Frontal cortex (tissue), 4 donors: ENCODE measurements around the gene TRERF1. TPM values are rescaled to one million over a fixed set of nuclear protein-coding genes. Genes with fewer than 3 reads are reported as not detected.

Experiments used
- DNase-seq, 2 donors: peaks; one replicate each; pipeline ENCODE4 v3.0.0; 2012; ENCODE audit warnings: low spot score in 2 of 2
- FAIRE-seq: peaks from 2 replicates; lab custom pipeline; 2012; peaks lifted over from hg19 to GRCh38; lab: Jason Lieb, UNC
- total RNA-seq: library from RNA; depleted of rRNA; stranded (reverse); fragments of >200 nt; gene quantifications from one replicate; pipeline ENCODE4 v1.2.3, GENCODE V29; 2014
- donor health status: control.
- donor health status: control.
- donor health status: control.

The TRERF1 gene
- total RNA-seq, 1 donor from 2014 or later = 2.9 TPM

DNA sequence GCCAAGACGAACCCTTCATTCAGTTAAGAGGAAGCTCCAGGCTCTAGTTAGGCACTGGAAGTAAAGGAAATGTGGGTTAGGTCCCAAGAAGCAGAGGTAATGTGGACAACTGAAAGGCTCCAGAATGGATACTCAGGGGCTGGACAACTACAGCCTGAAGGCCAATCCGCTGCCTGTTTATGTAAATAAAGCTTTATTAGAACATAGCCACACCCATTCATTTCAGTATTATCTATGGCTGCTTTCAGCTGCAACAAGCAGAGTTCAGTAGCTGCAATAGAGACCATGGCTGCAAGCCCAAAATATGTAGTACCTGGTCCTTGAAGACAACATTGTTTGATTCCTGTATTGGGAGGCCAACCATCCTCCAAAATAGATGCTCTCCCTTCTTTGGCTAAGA, 133.2 kb downstream of the TRERF1 start:
- FAIRE-seq = no peak
- DNase-seq = no peak

- FAIRE-seq = no peak
These were observed 134.7 kb downstream of the TRERF1 start for GRCh38 chr6:42316981-42317380.

DNA sequence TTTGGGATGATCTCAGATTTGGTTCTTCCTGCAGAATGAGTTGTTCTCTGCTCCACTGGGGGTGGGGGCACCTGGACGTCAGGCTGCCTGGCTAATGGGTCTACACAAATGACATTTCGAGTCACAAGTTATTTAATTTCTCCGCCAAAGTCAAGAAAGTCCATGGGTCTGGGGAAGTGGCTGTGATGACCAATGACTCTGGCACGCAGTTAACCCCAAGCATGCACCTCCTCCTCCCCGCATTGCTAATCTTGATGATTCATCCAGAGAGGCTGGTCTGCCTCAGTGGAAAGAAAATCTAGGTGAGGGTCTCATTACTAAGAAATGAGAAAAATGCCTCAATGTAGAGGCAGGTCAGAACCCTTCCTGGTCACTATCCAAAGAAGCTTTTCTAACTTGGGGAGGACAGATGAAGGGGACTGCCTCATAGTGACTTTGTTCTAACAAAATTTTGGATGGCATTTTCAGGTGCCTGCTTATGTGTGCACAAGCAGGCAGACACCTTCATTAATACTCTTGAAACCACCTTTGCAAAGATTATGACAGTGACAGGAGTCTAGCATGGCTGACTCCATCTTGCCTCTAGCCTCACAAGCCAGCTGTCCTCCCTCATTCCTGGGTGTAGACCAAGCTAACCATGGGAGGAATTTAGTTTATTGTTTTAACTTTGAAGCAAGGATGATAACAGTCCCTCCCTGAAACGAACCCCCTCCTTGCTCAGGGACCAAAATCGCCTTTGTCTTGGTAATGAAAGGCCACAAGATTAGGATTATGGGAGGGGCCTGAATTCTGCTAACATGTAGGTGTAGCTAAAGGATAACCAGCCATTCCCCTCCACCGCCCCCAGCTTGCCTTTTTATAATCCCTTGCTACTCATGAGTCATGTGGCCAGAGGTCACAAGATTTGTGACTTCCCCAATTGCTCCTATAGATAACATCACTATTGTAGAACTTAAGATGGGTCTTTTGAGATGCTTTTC, 135.4 kb downstream of the TRERF1 start:
- no peak for FAIRE-seq
- no peak for DNase-seq

More at GRCh38 chr6:42316981-42317380, 134.7 kb downstream of the TRERF1 start:
- no peak for DNase-seq

DNA sequence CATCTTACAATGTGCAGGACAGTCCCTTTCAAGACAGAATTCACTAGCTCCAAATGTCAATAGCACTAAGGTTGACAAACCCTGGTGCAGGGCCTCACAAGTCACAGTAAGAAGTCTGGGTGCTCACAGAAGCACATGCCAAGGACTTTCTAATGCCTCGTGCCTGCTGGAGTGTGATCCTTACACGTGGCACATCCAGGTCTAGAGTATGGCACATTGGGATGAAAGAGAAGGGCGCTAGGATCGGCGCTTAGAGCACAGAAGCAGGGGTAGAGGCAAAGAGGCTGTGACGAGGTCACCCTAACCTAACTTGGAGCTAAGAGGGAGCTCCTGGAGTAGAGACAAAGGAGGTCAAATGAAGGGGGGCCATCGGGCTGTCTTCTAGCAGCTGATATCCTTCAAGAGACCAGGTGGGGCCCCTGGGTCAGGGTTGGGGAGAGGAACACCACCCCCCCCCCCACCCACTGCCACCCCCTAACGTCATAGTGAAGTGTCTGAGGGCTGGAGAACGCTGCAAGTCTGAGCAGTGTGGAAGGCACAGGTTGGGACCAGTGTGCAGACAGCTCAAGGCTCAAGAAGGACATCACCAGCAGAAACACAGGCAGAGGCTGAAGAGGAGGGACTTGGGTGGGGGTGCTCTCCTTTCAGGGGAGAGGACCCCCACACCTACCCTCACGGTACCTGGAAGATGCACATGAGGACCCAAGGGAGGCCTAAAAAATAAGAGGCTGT, 136.3 kb downstream of the TRERF1 start:
- FAIRE-seq (no peak), DNase-seq (no peak)

- DNase-seq (no peak), FAIRE-seq (no peak)
These were observed 137.0 kb downstream of the TRERF1 start for GRCh38 chr6:42314571-42315258.

GRCh38 chr6:42313941-42314570, 137.7 kb downstream of the TRERF1 start:
- FAIRE-seq (no peak), DNase-seq (no peak)

DNA sequence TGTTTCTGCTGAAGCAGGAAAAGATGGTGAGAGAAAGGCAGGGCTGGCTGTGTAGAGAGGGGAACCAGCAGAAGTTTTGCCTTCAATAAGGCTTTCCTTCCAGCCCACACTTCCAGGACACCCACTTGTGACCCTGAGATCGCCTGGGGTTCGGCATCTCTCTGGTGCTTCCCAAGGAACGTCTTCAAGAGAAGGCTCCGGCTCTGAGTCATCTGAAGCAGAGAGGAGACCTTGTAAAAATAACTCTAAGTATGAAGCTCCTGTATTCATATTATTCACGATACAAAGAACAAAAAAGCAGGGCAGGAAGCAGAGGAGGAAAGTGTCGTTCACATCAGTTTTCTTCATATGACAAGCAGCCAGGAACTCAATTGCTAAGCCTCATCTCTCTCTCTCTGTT, 138.7 kb downstream of the TRERF1 start:
- no peak for FAIRE-seq
- DNase-seq = peak in 1 of 2 donors; percentile 43

DNA sequence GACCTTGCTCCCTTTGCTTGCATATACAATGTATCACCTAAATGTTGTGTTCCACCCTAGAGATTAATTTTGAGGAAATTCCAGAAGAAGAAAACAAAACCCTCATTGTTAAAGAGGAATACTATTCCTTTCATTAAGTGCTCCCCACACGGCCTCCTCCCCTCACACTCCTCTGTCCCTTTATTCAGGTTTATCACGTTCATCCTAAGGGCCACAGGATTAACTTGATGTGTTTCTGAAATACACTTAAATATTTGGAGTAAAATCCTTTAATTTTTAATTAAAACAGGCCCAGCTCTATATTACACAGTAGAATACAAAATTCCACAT, 144.6 kb downstream of the TRERF1 start:
- DNase-seq = no peak
- no peak for FAIRE-seq

DNA sequence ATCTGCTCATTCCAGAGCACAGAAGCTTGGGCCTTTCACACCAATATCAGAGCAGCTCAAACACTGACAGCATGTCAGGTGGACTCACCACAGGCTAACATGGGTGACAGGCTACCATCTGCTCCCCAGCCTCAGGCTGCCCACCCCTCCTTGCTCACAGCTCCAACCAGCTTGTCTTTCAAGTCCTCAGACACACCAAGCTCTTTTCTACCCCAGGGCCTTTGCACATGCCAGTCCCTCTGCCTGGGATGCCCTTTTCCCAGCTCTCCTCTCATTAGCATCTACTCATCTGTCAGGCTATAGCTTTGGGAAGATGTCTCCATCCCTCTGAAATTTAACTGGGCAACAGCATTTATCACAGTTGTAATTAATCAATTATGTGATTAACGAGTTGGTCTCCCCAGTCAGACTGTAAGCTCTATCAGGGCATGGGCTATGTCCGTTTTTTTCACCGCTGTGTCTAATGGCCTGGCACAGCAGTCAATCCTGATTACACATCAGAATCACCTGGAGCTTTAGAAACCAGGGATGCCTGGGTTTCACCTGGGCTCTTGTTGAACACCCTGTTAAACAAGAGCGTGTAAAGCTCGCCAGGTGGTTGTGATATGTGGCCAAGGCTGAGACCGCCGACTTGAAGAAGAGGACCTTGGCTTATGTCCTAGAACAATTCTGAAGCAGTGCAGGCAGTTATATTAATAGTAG, 145.1 kb downstream of the TRERF1 start:
- FAIRE-seq (no peak), DNase-seq (no peak)

GRCh38 chr6:42304053-42304712, 147.5 kb downstream of the TRERF1 start:
- FAIRE-seq (no peak), DNase-seq (no peak)

DNA sequence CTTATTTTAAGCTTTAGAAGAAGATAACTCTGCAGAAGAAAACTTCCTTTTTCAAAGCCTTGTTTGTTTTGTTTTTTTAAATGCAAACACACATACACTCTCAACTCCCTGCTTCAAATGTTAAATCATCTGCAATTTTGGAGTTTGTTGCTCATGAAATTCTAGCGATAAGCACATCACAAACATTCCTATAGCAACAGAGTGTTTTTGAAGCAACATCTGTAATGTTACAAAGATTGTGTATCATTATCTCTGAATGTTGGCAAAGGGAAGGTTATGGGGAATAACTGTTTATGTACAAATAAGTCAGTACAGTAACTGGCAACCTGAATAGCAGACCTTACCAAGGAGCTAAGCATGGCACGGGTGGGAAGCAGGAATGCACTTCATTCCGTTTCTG, 149.3 kb downstream of the TRERF1 start:
- DNase-seq = no peak
- no peak for FAIRE-seq

- DNase-seq (no peak), FAIRE-seq (no peak)
These were observed 149.7 kb downstream of the TRERF1 start for GRCh38 chr6:42301986-42302385.

DNA sequence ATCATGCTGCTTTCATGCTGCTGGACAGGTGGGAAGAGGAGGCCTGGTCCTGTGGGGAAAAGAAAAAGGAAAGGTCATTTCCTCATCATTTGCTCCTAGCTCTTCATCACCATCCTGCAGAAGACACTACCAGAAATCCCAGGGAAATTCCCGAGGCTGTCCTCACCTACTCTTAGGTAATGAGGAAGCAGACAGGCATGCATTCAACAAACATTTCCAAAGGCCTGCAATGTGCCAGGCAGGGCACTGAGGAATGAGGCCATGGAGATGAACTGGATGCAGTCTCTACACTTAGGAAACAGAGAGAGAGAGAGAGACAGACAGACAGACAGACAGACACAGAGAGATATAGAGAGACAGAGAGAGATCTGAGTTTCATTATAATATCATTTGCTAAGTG, 151.0 kb downstream of the TRERF1 start:
- DNase-seq = no peak
- no peak for FAIRE-seq

DNA sequence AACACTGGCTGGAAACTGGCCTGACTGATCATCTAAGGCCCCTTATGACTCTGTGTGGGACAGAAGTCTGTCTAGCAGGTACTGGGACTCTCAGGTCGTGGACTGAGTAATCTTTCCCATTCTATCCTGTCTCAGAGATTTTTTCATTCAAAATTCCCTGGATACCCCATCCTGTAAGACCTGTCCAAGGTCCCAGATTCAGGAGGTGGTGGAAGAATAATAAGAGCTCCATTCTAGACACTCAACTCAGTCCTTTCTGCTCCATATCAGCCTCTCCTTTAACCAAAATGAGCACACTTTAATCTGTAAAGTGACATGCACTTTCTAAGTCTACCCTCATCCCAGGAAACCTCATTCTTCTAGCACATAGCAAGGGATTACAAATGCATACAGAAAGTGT, 151.5 kb downstream of the TRERF1 start:
- DNase-seq = no peak
- no peak for FAIRE-seq

DNA sequence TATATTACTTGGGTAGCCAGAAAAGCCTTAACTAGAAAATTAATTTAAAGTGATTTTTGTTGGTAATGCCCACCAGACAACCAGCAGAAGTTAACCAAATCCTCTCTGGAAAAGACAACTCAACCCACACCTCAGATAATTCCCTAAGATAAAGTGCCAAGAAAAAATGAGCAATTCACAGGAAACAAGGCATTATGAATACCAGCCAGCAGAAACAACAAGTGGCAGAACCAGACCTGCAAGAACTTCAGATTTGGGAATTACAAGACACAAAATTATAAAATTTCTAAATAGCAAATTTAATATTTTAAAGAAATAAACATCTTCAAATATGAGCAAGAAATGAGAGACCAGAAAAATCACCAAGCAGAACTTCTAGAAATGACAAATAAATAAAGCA, 154.1 kb downstream of the TRERF1 start:
- no peak for DNase-seq
- FAIRE-seq = no peak

DNA sequence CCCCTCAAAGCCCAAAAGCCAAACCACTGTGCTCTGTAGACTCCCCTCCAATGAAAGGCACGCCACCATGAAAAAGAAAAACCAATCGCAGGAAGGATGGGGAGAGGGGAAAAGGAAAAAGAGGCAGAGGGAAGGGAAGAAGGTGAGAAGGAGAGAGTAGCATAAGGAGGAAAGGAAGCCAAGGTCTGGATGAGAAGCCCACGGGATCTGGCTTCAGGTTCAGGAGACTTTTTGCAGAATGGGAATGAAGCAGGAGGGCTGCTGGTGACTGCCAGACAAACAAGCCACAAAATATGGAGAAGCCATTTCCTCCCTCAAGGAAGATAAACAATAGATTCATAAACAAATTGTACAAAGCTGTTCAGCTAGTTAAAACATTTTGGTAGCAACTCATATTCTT, 155.1 kb downstream of the TRERF1 start:
- FAIRE-seq = no peak
- no peak for DNase-seq

- no peak for FAIRE-seq
These were observed 156.0 kb downstream of the TRERF1 start for GRCh38 chr6:42295677-42296076.

DNA sequence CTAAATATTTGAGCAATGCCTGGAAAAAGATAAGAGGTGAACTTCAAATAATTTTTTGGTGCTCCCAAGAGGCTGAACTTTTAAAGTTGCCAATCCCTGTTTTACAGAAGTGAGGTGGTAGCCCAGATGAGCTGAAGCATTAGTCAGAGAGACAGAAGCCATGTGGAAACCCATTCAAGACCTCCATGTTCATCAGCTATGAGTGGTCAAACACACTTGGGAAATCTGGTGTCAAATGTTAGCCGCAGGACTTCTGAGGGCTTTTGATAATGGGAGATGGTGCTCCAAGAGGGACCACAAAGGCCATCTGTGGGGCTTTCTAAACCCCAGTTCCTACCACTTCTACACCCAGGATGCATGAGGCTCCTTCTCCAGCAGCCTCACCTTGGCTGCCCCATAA, 156.5 kb downstream of the TRERF1 start:
- FAIRE-seq (no peak), DNase-seq (no peak)

More at GRCh38 chr6:42295677-42296076, 156.0 kb downstream of the TRERF1 start:
- no peak for DNase-seq

DNA sequence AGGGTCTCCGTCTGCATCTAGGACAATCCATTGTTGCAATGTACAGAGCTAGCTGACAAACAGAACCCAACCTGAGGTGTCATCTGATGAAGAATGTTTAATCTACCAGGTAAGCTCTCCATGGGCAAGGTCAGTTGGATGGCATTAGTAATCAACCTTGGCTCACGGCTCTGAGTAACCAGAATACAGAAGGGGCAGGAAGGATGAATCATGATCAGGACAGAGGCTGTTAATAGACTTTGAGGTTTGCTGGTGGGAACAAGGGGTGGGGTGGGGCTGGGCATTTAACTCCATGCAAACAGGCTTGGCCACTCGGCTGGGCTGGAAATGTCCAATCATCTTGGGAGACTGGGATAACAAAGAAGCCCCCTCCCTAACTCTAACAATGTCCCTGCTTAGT, 157.0 kb downstream of the TRERF1 start:
- no peak for FAIRE-seq
- no peak for DNase-seq
